Dendritic cell treated with granulocyte-macrophage colony-stimulating factor and Interleukin-4, amounts not matched to agents 40 ng/mL and 50 ng/mL, for 4 days (primary cell): Measurements from ENCODE around the gene ARHGAP24.

ENCODE experiments used
- H3K27ac Mint-ChIP-seq: one replicate; pipeline ENCODE4 v1.8.0; 2022; ENCODE audit warnings: mild to moderate bottlenecking, mixed read lengths
- H3K27me3 Mint-ChIP-seq: one replicate; pipeline ENCODE4 v1.8.0; 2022; ENCODE audit warnings: mild to moderate bottlenecking, mixed read lengths
- H3K36me3 Mint-ChIP-seq: one replicate; pipeline ENCODE4 v1.8.0; 2022; ENCODE audit warnings: low read depth, mixed read lengths
- H3K4me1 Mint-ChIP-seq: one replicate; pipeline ENCODE4 v1.8.0; 2022; ENCODE audit warnings: low read depth, mixed read lengths
- H3K4me3 Mint-ChIP-seq: one replicate; pipeline ENCODE4 v1.8.0; 2022; ENCODE audit warnings: mild to moderate bottlenecking, moderate library complexity, mixed read lengths
- H3K9me3 Mint-ChIP-seq: one replicate; pipeline ENCODE4 v1.8.0; 2022; ENCODE audit warnings: mixed read lengths
- intact Hi-C: fragments of 100-400 bp; cut with micrococcal nuclease; formaldehyde crosslinking; loops from one replicate; pipeline ENCODE4 v1.15.0; 2022

ARHGAP24 gene

GRCh38 chr4:85734424-85734831 is 259.5 kb downstream of the ARHGAP24 start:
- H3K27me3 Mint-ChIP-seq: no peaks in the 10 kb centered on the region
- peaks cover 11% of the 10 kb centered on the region for H3K36me3 Mint-ChIP-seq
- H3K4me3 Mint-ChIP-seq: no peak overlapping the region
- H3K27ac Mint-ChIP-seq: peak overlapping the region; percentile 87
- intact Hi-C loops: no loop called here
- H3K9me3 Mint-ChIP-seq: peaks cover 12% of the 10 kb centered on the region
- peaks cover 58% of the 10 kb centered on the region for H3K4me1 Mint-ChIP-seq

GRCh38 chr4:85736571-85736970 is 261.6 kb downstream of the ARHGAP24 start:
- intact Hi-C loops: no loop called here
- Mint-ChIP-seq H3K36me3 (peaks cover 11% of the 10 kb centered on the region), H3K27ac (peak overlapping the region; percentile 87), H3K4me1 (peaks cover 68% of the 10 kb centered on the region), H3K4me3 (no peak overlapping the region), H3K9me3 (peaks cover 12% of the 10 kb centered on the region), H3K27me3 (no peaks in the 10 kb centered on the region)

- Mint-ChIP-seq H3K36me3 (peaks cover 11% of the 10 kb centered on the region), H3K4me3 (no peak overlapping the region), H3K4me1 (peaks cover 70% of the 10 kb centered on the region), H3K27ac (peak overlapping the region; percentile 87), H3K27me3 (no peaks in the 10 kb centered on the region), H3K9me3 (peaks cover 12% of the 10 kb centered on the region)
- intact Hi-C loops: no loop called here
Observed at GRCh38 chr4:85737254-85737653, 262.3 kb downstream of the ARHGAP24 start.

DNA sequence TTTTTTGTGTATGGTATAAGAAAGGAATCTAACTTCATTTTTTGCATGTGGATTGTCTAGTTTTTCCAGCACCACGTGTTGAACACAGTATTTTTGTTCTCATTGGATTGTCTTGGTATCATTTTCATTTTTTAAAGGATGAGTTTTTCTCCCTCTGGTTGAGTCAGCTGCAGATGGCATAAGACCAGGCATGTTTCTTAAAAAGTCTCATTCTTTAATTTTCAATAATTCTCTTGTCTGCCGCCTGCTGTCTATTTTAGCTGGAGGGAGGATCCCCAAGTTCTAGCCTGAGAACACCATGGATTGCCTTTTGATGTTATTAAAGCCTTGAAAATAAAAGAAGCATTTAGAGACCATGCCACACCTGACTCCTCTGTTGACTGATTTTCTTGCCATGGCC is 263.8 kb downstream of the ARHGAP24 start:
- Mint-ChIP-seq H3K27ac (no peak overlapping the region), H3K36me3 (peaks cover 11% of the 10 kb centered on the region), H3K27me3 (no peaks in the 10 kb centered on the region), H3K4me3 (no peak overlapping the region), H3K9me3 (peaks cover 12% of the 10 kb centered on the region), H3K4me1 (peaks cover 71% of the 10 kb centered on the region)
- intact Hi-C loops: no loop called here

- peaks cover 63% of the 10 kb centered on the region for H3K4me1 Mint-ChIP-seq
- H3K4me3 Mint-ChIP-seq: no peak overlapping the region
- intact Hi-C loops: loop anchor here (5.0 to 10.0 kb wide), 2 partner anchors 38 to 246 kb away; no protein-coding TSS in a partner anchor
- H3K36me3 Mint-ChIP-seq: peaks cover 7% of the 10 kb centered on the region
- H3K9me3 Mint-ChIP-seq: peaks cover 8% of the 10 kb centered on the region
- H3K27me3 Mint-ChIP-seq: no peaks in the 10 kb centered on the region
- H3K27ac Mint-ChIP-seq: no peak overlapping the region
Observed at GRCh38 chr4:85740431-85740861, 265.5 kb downstream of the ARHGAP24 start.

DNA sequence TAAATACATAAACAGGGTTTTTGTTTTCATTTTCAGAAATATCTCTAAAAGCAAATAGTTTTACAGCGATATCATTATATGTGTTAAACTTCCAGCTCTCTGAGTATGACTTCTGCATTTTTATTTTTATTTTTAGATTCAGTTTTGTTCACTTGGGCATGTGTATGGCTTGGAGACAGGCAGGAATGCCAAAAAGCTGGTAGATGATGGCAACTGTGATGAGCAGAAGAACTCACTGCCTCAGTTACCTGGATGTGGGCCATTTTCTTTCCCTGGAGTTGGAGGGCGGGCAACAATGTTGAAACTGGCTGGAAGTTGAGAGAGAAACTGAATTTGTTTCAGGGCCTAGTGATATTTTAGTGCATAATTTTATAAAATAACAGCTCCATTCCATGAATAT is 266.4 kb downstream of the ARHGAP24 start:
- intact Hi-C loops: loop anchor here (5.0 to 10.0 kb wide), 2 partner anchors 39 to 247 kb away; no protein-coding TSS in a partner anchor
- H3K4me1 Mint-ChIP-seq: peaks cover 62% of the 10 kb centered on the region
- peak overlapping the region; percentile 80 for H3K27ac Mint-ChIP-seq
- H3K4me3 Mint-ChIP-seq: no peak overlapping the region
- H3K27me3 Mint-ChIP-seq: no peaks in the 10 kb centered on the region
- H3K9me3 Mint-ChIP-seq: no peaks in the 10 kb centered on the region
- H3K36me3 Mint-ChIP-seq: no peaks in the 10 kb centered on the region

DNA sequence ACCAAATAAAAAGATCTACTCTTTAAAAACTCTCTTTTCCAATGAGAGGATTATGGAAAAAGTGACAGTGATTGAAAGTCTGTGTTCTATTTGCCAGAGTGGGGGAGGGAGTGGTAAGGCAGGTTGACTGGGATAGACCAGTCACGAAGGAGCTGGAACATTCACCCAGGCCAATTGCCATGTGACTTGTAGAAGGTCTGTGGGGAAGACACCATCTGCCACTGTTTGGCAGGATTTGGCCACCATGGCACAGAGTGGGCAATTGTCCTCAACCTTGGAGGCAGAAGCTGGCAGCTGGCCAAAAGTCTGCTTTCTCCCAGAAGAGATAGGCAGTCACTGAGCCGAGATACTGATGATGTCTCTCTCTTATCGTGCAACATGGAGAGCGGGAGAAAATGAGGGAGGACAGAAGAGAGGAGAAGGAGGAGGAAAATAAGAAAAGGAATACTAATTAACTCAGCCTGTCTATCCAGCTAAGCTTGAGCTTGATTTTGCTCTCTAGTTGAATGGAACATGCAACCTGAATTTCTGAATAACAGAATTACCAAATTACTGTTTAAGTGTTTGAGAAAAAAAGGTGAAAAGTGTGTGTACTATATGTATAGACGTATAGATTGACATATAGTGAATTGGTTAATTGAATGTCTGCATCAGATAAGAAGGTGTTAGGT is 267.1 kb downstream of the ARHGAP24 start:
- Mint-ChIP-seq H3K9me3 (no peaks in the 10 kb centered on the region), H3K27ac (peak overlapping the region; percentile 80), H3K27me3 (no peaks in the 10 kb centered on the region), H3K36me3 (no peaks in the 10 kb centered on the region), H3K4me1 (peaks cover 56% of the 10 kb centered on the region), H3K4me3 (no peak overlapping the region)
- intact Hi-C loops: loop anchor here (5.0 to 10.0 kb wide), 2 partner anchors 40 to 247 kb away; no protein-coding TSS in a partner anchor

GRCh38 chr4:85744950-85745349 is 270.0 kb downstream of the ARHGAP24 start:
- H3K27me3 Mint-ChIP-seq: no peaks in the 10 kb centered on the region
- intact Hi-C loops: loop anchor here (5.0 to 10.0 kb wide), 5 partner anchors 43 to 598 kb away; no protein-coding TSS in a partner anchor
- no peaks in the 10 kb centered on the region for H3K9me3 Mint-ChIP-seq
- H3K4me1 Mint-ChIP-seq: peaks cover 51% of the 10 kb centered on the region
- H3K4me3 Mint-ChIP-seq: no peak overlapping the region
- no peaks in the 10 kb centered on the region for H3K36me3 Mint-ChIP-seq
- peak overlapping the region; percentile 67 for H3K27ac Mint-ChIP-seq

DNA sequence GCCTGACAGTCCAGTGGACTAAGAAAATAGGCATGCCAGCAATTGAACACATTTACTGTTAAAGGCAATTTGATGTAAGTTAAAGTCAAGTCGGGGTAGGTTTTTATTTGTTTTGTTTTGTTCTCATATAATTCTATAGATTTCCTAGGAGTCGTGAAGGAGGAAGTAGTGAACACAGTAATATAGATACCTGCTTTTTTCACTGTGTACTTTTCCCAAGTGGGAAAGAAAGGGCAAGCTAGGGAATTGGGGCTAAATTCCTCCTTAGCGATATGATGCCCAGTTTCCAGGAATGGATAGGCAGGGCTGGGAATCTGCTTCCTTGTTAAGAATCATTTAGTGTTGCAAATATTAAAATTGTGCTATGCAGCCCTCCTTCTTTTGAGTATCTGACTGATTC is 271.0 kb downstream of the ARHGAP24 start:
- no peak overlapping the region for H3K4me3 Mint-ChIP-seq
- H3K36me3 Mint-ChIP-seq: no peaks in the 10 kb centered on the region
- H3K27me3 Mint-ChIP-seq: no peaks in the 10 kb centered on the region
- peak overlapping the region; percentile 37 for H3K27ac Mint-ChIP-seq
- intact Hi-C loops: loop anchor here (5.0 to 10.0 kb wide), 4 partner anchors 64 to 599 kb away; no protein-coding TSS in a partner anchor
- H3K9me3 Mint-ChIP-seq: no peaks in the 10 kb centered on the region
- peaks cover 41% of the 10 kb centered on the region for H3K4me1 Mint-ChIP-seq

- no peak overlapping the region for H3K4me3 Mint-ChIP-seq
- no peak overlapping the region for H3K27ac Mint-ChIP-seq
Observed at GRCh38 chr4:85747882-85748491, 273.0 kb downstream of the ARHGAP24 start.

DNA sequence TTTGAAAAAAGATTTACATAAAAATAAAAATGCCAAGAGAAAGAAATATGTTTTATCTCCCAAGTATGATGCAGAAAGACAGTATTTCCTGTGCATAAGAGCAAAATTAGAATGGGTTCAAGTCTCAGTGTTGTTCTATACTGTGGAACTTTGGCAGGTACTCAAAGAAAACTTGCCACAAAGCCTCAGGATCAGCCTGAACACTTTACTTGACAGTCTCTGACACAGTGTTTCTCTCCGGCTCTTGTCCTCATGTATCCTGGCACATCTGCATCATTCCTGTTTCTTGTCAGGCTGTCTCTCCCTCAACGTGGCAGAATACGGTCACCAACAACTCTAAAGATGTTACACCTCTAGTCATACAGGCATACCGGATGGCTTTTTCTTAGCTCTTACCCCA is 273.7 kb downstream of the ARHGAP24 start:
- no peaks in the 10 kb centered on the region for H3K36me3 Mint-ChIP-seq
- no peak overlapping the region for H3K27ac Mint-ChIP-seq
- H3K27me3 Mint-ChIP-seq: no peaks in the 10 kb centered on the region
- peaks cover 18% of the 10 kb centered on the region for H3K4me1 Mint-ChIP-seq
- no peaks in the 10 kb centered on the region for H3K9me3 Mint-ChIP-seq
- intact Hi-C loops: loop anchor here (1.0 to 10.0 kb wide), 5 partner anchors 66 to 601 kb away; no protein-coding TSS in a partner anchor
- no peak overlapping the region for H3K4me3 Mint-ChIP-seq

More at GRCh38 chr4:85747882-85748491, 273.0 kb downstream of the ARHGAP24 start:
- no peaks in the 10 kb centered on the region for H3K9me3 Mint-ChIP-seq
- H3K27me3 Mint-ChIP-seq: no peaks in the 10 kb centered on the region
- intact Hi-C loops: loop anchor here (1.0 to 10.0 kb wide), 5 partner anchors 66 to 601 kb away; no protein-coding TSS in a partner anchor
- H3K36me3 Mint-ChIP-seq: no peaks in the 10 kb centered on the region
- H3K4me1 Mint-ChIP-seq: peaks cover 25% of the 10 kb centered on the region

DNA sequence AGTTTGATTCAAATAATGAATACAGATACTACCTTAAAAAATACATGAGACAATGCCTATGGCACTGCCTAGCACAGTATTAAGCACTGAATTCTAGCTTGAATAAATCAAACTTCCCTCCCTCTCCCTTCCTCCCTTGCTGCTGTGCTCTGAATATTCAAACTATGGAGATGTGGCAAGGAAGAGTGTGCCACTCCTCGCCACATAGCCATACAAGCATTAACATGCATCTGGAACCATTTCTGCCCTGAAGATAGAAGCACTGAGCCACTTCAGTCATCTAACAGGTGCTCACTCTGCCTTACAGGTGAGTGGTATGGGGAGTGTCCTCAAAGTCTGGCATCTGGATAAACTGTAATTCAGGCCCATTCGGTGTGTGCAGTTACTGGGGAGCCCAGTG is 276.9 kb downstream of the ARHGAP24 start:
- Mint-ChIP-seq H3K27me3 (no peaks in the 10 kb centered on the region), H3K9me3 (no peaks in the 10 kb centered on the region), H3K27ac (no peak overlapping the region), H3K4me1 (no peaks in the 10 kb centered on the region), H3K36me3 (no peaks in the 10 kb centered on the region), H3K4me3 (no peak overlapping the region)
- intact Hi-C loops: no loop called here

DNA sequence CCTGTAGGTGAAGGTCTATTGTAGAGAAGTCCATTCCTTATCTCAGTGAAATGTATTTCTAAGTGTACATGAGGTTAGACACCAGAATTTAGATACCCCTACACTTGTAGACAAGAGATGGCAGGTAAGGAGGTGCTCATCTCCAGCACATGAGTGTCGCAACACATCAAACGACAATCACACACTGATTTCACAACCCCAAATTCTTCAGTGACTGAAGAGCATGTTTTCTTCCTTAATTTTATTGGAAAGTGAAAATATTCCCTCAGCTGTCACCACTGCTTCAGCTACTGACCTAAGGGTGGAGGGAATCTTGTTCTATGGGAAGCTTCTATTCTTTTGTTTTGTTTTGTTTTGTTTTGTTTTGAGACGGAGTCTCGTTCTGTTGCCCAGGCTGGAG is 280.3 kb downstream of the ARHGAP24 start:
- Mint-ChIP-seq H3K9me3 (no peaks in the 10 kb centered on the region), H3K36me3 (no peaks in the 10 kb centered on the region)
- intact Hi-C loops: no loop called here

GRCh38 chr4:85756938-85757337 is 282.0 kb downstream of the ARHGAP24 start:
- H3K9me3 Mint-ChIP-seq: no peaks in the 10 kb centered on the region
- intact Hi-C loops: loop anchor here (2.0 kb wide), 1 partner anchor 288 kb away; no protein-coding TSS in a partner anchor
- peaks cover 9% of the 10 kb centered on the region for H3K4me1 Mint-ChIP-seq

More for the DNA sequence above, 280.3 kb downstream of the ARHGAP24 start:
- H3K4me3 Mint-ChIP-seq: no peak overlapping the region
- no peak overlapping the region for H3K27ac Mint-ChIP-seq
- no peaks in the 10 kb centered on the region for H3K27me3 Mint-ChIP-seq
- no peaks in the 10 kb centered on the region for H3K4me1 Mint-ChIP-seq

More at GRCh38 chr4:85756938-85757337, 282.0 kb downstream of the ARHGAP24 start:
- no peak overlapping the region for H3K27ac Mint-ChIP-seq
- H3K27me3 Mint-ChIP-seq: no peaks in the 10 kb centered on the region
- H3K36me3 Mint-ChIP-seq: no peaks in the 10 kb centered on the region
- no peak overlapping the region for H3K4me3 Mint-ChIP-seq
